Testis (tissue), 3 donors: ENCODE data around the gene KCNE3. TPM values are rescaled to one million over a fixed set of nuclear protein-coding genes. Genes with fewer than 3 reads are reported as not detected.

Experiments
- DNase-seq: peaks from one replicate; pipeline ENCODE4 v3.0.0-alpha.2; 2019
- H3K27ac ChIP-seq, 2 donors: fragments of 200-600 bp; sonication (generic); one replicate each; pipeline ENCODE4 v1.5.1; 2019
- H3K27me3 ChIP-seq: fragments of 200-600 bp; sonication (generic); one replicate; pipeline ENCODE4 v1.5.1; 2019
- H3K36me3 ChIP-seq: fragments of 200-600 bp; sonication (generic); one replicate; pipeline ENCODE4 v1.5.1; 2017; ENCODE audit warnings: low read depth; ENCODE audit errors: missing control alignments
- H3K4me1 ChIP-seq: fragments of 200-600 bp; sonication (generic); one replicate; pipeline ENCODE4 v1.5.1; 2019
- H3K4me3 ChIP-seq, 2 donors: fragments of 200-600 bp; sonication (generic); one replicate each; pipeline ENCODE4 v1.5.1; 2017 to 2019
- H3K9me3 ChIP-seq: fragments of 200-600 bp; sonication (generic); one replicate; pipeline ENCODE4 v1.5.1; 2017
- POLR2A ChIP-seq: fragments of 450-650 bp; IDR thresholded peaks from one replicate; pipeline ENCODE4 v1.6.1; 2017; ENCODE audit warnings: antibody characterized with exemption, mild to moderate bottlenecking, moderate library complexity
- WGBS, 2 donors: methylation state at CpG; one replicate each; pipeline ENCODE4 v1.1.5; 2018; 5-methylcytosine and 5-hydroxymethylcytosine counted together
- intact Hi-C: fragments of 100-400 bp; cut with DNase I; formaldehyde crosslinking; loops from one replicate; pipeline ENCODE4 v1.15.1; 2023; ENCODE audit warnings: low total_unique reads
- polyA plus RNA-seq: library from polyadenylated mRNA; stranded (reverse); fragments of 350-450 nt; fragmentation: Illumina TruSeq; extraction: RNeasy Lipid Tissue Mini Kit (QIAGEN cat#74804); gene quantifications from one replicate; pipeline ENCODE4 v1.2.3, GENCODE V29; 2014; ENCODE audit warnings: low read depth, low replicate concordance; ENCODE audit not compliant: insufficient read depth
- total RNA-seq, 2 donors: library from RNA; depleted of rRNA; stranded (reverse); fragments of >200 nt; gene quantifications; one replicate each; pipeline ENCODE4 v1.2.3, GENCODE V29; 2016
- TF ChIP-seq, protein P1 (sequence below), 3 experiments: fragments of 450-650 bp in 2 of 3; fragments of 200-600 bp in 1 of 3; sonication (generic) in 1 of 3; IDR thresholded peaks; one replicate each; pipeline ENCODE4 v1.5.1; 2016 to 2019; ENCODE audit warnings: antibody characterized with exemption in 3 of 3, mild to moderate bottlenecking in 2 of 3, moderate library complexity in 1 of 3

Gene KCNE3
- total and polyA plus RNA-seq, 3 donors from 2014 or later = 3.3 to 4.1 (median 4.0) TPM

GRCh38 chr11:74468936-74469335, 1.6 kb upstream of the KCNE3 start:
- H3K9me3 ChIP-seq = no peaks in the 10 kb centered on the region
- no peak overlapping the region for H3K27ac ChIP-seq
- H3K27me3 ChIP-seq = no peaks in the 10 kb centered on the region
- peaks cover 14% of the 10 kb centered on the region for H3K4me1 ChIP-seq
- no peaks in the 10 kb centered on the region for H3K36me3 ChIP-seq
- DNase-seq = no peak
- intact Hi-C loops = no loop called here
- 75 to 82% methylated on average over 1 of the region's 1 CpG for WGBS, 2 donors
- no peak overlapping the region for H3K4me3 ChIP-seq
- TF ChIP-seq, protein P1, sequence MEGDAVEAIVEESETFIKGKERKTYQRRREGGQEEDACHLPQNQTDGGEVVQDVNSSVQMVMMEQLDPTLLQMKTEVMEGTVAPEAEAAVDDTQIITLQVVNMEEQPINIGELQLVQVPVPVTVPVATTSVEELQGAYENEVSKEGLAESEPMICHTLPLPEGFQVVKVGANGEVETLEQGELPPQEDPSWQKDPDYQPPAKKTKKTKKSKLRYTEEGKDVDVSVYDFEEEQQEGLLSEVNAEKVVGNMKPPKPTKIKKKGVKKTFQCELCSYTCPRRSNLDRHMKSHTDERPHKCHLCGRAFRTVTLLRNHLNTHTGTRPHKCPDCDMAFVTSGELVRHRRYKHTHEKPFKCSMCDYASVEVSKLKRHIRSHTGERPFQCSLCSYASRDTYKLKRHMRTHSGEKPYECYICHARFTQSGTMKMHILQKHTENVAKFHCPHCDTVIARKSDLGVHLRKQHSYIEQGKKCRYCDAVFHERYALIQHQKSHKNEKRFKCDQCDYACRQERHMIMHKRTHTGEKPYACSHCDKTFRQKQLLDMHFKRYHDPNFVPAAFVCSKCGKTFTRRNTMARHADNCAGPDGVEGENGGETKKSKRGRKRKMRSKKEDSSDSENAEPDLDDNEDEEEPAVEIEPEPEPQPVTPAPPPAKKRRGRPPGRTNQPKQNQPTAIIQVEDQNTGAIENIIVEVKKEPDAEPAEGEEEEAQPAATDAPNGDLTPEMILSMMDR (IDR thresholded peaks at IDR 0.05) = no peak
- TF ChIP-seq POLR2A = no peak

- Histone ChIP-seq H3K4me1 (peaks cover 14% of the 10 kb centered on the region), H3K9me3 (no peaks in the 10 kb centered on the region), H3K36me3 (no peaks in the 10 kb centered on the region), H3K27me3 (no peaks in the 10 kb centered on the region), H3K4me3 (no peak overlapping the region), H3K27ac (no peak overlapping the region)
- DNase-seq = no peak
- TF ChIP-seq, protein P1 (IDR thresholded peaks at IDR 0.05) = no peak
- TF ChIP-seq POLR2A = no peak
- intact Hi-C loops = no loop called here
Measured at GRCh38 chr11:74468521-74468920, 1.2 kb upstream of the KCNE3 start.

- intact Hi-C loops = no loop called here
- H3K27me3 ChIP-seq = no peaks in the 10 kb centered on the region
- H3K9me3 ChIP-seq = no peaks in the 10 kb centered on the region
- H3K4me3 ChIP-seq = no peak overlapping the region
- WGBS, 2 donors = 57 to 71% methylated on average over 4 of the region's 4 CpGs
- TF ChIP-seq POLR2A = no peak
- TF ChIP-seq, protein P1 (IDR thresholded peaks at IDR 0.05) = no peak
- DNase-seq = no peak
- H3K4me1 ChIP-seq = peaks cover 14% of the 10 kb centered on the region
- H3K36me3 ChIP-seq = no peaks in the 10 kb centered on the region
- peak overlapping the region in 1 of 2 donors; percentile 57 for H3K27ac ChIP-seq
Measured at GRCh38 chr11:74468058-74468457, 709 bp upstream of the KCNE3 start.

DNA sequence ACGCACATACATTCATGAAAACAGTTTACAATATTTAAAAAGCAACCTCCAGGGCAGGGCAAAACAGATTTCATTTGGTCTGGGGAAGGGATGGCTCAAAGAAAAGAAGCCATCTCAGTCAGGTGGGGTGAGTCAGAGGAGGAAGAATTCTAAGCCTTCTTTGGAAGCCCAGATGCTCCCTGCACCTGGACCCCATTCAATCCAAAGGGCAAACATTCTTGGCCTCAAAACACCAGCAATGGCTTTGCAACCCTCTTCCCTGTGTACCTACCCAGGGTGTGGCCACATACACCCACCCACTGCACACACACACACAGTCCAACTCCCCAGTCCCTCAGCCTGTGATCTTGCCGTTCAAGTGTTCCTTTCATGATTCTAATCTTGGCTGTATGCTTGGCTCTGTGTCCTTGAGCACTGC, 2.0 kb downstream of the KCNE3 start:
- whole genome bisulfite sequencing, 2 donors = 57 to 78% methylated on average over 2 of the region's 2 CpGs
- Histone ChIP-seq H3K27me3 (no peaks in the 10 kb centered on the region), H3K27ac (no peak overlapping the region), H3K4me1 (peaks cover 14% of the 10 kb centered on the region), H3K4me3 (no peak overlapping the region), H3K9me3 (no peaks in the 10 kb centered on the region), H3K36me3 (no peaks in the 10 kb centered on the region)
- TF ChIP-seq POLR2A = no peak
- TF ChIP-seq, protein P1 (IDR thresholded peaks at IDR 0.05) = no peak
- no peak for DNase-seq
- intact Hi-C loops = no loop called here

DNA sequence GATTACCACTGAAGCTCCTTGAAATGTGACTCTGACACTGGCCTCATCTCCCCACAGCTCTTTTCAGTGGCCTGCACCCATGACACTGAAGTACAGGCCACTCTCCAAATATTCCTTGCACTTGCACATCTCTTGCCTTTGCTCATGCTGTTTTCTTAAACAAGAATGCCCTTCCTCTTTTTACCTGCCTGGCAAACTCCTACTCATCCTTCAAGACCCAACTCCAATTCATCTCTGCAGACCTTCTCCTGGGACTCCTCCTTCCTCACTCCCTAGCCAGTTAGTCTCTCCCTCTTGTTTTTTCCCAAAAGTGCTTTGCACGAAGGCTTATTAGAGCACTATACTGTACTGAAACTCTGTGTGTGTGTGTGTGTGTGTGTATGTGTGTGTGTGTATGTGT, 2.6 kb downstream of the KCNE3 start:
- Histone ChIP-seq H3K27ac (no peak overlapping the region), H3K27me3 (no peaks in the 10 kb centered on the region), H3K4me3 (no peak overlapping the region), H3K4me1 (peaks cover 14% of the 10 kb centered on the region), H3K9me3 (no peaks in the 10 kb centered on the region), H3K36me3 (no peaks in the 10 kb centered on the region)
- TF ChIP-seq, protein P1 (IDR thresholded peaks at IDR 0.05) = no peak
- TF ChIP-seq POLR2A = no peak
- intact Hi-C loops = no loop called here
- DNase-seq = no peak
- 95 to 100% methylated on average over 1 of the region's 1 CpG for WGBS, 2 donors
